ENCODE measurements around the gene CLEC4F. TPM values are rescaled to one million over a fixed set of nuclear protein-coding genes. Genes with fewer than 3 reads are reported as not detected.

Gene CLEC4F
- total RNA-seq, 4 donors from 2014 or later: 0.56 to 2.7 TPM; not detected in 2

DNA sequence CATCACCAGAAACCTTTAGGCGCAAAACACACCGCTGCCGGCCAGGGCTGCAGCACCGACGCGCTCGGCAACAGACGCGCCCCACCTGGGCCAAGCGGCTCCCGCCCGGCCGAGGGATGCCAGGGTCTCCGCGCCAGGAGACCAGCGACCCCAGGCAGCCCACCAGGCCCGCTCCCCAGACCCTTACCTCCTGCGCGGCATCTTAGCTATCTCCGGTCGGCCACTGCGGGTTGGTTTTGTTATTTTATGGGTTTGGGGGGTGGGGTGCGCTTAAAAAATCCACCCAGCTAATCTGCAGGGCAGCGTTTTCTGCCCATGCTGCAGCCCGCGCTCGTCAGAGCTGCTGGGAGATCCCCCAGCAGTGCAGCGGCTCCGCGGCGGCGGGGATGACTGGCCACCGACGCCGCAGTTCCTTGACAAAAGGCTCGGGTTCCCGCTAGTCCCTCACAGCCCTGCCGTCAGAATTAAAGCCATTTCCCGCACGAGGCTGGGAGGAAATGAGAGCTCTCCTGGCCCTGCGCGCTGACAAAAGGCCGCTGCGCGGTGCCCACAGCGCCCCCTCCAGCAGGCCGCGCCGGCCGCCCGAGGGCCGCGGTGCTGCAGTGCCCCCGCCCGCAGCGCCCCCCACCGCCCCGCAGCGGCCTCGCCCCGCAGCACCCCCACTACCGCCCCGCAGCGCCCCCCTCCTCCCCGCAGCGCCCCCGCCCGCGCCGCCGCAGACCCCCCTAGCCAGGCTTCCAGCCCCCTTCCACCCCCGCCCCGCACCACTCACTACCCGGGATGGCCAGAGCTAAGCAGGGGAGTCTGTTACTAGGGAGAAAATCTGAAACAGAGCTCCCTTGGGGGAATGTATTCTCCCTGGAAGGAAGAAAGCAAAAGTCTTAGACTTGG is 52.5 kb downstream of the CLEC4F start, which contains the start of gene ADD2:
ADD2 (minus strand) TSS at position 502 of the 891 bp plus-strand sequence. CDS start 61,792 bp downstream, outside the sequence.
- no peak for DNase-seq (ENCODE audit: low spot score)
- ATAC-seq (ENCODE audit: low FRiP score): peak; percentile 84

DNA sequence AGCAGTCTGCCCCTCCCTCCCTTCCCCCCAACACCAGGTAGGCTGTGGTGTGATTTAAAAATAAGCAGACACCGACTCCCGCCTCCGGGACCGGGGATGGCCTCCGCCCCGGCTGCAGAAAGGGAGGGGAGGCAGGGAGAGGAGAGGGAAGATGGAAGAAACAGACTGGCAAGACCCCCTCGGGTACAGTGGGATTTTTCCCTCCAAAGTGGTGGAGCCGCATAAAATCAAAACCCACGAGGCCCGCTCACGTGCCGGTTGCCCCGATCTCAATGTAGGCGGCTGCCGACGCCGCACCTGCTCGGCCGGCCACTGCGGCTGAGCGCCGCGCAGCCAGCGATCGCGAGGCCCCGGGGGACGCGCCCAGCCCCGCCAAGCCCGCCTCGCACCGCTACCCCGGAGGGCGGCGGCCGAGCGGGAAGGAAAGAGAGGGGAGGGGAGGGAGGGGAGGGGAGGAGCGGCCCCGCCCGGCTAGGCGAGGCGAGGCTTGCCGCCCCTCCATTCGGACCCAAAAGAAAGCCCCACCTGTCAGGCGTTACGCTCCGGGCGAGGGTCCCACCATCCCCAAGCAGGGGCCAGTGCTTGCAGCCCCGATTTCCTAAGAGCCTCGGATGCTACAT is 53.2 kb downstream of the CLEC4F start:
- DNase-seq (ENCODE audit: low spot score) (no peak), ATAC-seq (ENCODE audit: low FRiP score) (peak; percentile 20)
- TF ChIP-seq, protein P1, sequence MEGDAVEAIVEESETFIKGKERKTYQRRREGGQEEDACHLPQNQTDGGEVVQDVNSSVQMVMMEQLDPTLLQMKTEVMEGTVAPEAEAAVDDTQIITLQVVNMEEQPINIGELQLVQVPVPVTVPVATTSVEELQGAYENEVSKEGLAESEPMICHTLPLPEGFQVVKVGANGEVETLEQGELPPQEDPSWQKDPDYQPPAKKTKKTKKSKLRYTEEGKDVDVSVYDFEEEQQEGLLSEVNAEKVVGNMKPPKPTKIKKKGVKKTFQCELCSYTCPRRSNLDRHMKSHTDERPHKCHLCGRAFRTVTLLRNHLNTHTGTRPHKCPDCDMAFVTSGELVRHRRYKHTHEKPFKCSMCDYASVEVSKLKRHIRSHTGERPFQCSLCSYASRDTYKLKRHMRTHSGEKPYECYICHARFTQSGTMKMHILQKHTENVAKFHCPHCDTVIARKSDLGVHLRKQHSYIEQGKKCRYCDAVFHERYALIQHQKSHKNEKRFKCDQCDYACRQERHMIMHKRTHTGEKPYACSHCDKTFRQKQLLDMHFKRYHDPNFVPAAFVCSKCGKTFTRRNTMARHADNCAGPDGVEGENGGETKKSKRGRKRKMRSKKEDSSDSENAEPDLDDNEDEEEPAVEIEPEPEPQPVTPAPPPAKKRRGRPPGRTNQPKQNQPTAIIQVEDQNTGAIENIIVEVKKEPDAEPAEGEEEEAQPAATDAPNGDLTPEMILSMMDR (IDR thresholded peaks at IDR 0.05): no peak

More for the DNA sequence above, 52.5 kb downstream of the CLEC4F start, which contains the start of gene ADD2:
- TF ChIP-seq, protein P1 (IDR thresholded peaks at IDR 0.05): no peak

DNA sequence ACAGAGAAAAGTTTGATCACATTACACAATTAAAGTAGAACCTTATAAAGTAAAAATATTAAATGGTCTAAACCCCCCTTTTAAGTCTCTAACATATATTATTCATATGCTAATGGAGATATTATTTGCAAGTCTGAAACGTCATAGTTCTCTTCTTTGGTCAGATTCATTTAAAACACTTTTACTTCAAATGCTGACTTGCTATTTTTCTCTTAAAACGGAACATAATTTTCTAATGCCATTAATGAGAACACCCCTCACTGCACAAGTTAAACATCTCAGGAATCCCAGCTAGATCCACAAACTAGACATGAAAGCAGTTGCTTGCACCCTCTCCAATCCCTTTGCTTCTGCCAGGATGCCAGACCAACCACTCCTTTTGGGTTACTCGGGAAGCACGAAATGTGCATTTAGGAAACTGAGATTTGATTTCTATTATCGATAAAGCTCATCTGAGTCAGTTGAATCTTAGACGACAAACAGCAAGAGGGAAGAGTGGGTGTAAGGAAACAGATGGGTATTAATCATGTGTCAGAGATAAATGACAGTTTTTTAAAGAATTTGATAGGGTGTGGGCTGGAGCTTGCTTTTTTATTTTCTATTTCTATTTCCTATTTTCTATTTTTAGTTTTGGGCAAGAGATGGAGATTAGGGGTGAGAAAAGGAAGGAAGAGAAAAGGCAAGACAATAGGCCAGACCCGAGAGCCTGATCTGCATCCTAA is 53.9 kb downstream of the CLEC4F start:
- ATAC-seq (ENCODE audit: low FRiP score) (no peak), DNase-seq (ENCODE audit: low spot score) (no peak)
- TF ChIP-seq, protein P1 (IDR thresholded peaks at IDR 0.05): no peak

DNA sequence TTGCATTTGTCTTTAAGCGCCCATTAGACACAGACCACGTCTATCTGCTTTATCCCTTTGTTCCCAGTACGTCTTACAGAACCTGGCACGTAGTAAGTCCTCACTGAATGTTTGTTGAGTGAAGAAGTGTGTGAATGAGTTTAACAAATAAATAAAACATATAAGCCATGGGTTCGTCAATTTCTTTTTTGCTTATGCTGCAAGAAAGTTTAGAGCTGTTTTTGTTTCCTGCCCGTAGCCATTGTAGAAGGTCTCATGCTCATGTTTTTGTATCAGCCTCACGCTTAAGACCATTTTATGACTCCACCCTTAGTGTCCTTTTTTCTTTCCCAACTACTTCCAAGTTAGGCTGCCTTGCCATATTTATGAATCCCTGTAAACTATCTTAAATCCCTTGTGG is 54.9 kb downstream of the CLEC4F start:
- DNase-seq (ENCODE audit: low spot score) (no peak), ATAC-seq (ENCODE audit: low FRiP score) (no peak)
- TF ChIP-seq, protein P1 (IDR thresholded peaks at IDR 0.05): no peak

DNA sequence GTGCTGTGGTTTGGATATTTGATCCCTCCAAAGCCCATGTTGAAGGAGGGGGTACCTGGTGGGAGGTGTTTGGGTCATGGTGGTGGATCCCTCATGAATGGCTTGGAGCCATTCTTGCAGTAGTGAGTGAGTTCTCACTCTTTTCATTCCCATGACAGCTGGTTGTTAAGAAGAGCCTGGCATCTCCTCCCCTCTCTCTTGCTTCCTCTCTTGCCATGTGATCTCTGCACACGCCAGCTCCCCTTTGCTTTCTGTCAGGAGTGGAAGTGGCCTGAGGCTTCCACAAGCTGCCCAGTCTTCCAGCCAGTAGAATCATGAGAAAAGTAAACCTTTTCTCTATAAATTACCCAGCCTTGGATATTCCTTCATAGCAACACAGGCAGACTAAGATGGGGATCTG is 61.0 kb downstream of the CLEC4F start:
- DNase-seq (ENCODE audit: low spot score) (no peak), ATAC-seq (ENCODE audit: low FRiP score) (no peak)
- TF ChIP-seq, protein P1 (IDR thresholded peaks at IDR 0.05): no peak

Small RNA genes lying within 50 kb of the gene (small RNA-seq; reads per million reads assigned to genes)
- gene HMGN2P21: not detected

Other genes starting within 250 kb of the CLEC4F start
- 1 to 10 TPM; 3.2 to 4.8 (median 4.3) TPM for gene ADD2, start 52.4 kb downstream of the CLEC4F start, total RNA-seq
- gene FIGLA, start 30.0 kb downstream of the CLEC4F start, total RNA-seq: not detected
- gene CD207, start 15.2 kb upstream of the CLEC4F start, total RNA-seq: under 1 TPM in 2 of 4 donors, not detected in 2; 0.28 to 0.47 TPM
- gene VAX2, start 80.0 kb upstream of the CLEC4F start, total RNA-seq: 1 to 10 TPM in 3 of 4 donors, under 1 TPM in 1; 0.48 to 6.6 (median 1.8) TPM
- 1 to 10 TPM in 2 of 4 donors, not detected in 2; 3.6 to 7.1 TPM for gene ATP6V1B1, start 115.3 kb upstream of the CLEC4F start, total RNA-seq
- gene ANKRD53, start 158.0 kb upstream of the CLEC4F start, total RNA-seq: 10 to 100 TPM in 2 of 4 donors, 1 to 10 TPM in 2; 6.2 to 16.8 (median 10.0) TPM
- 10 to 100 TPM; 33.6 to 63.0 (median 41.1) TPM for gene TEX261, start 174.3 kb upstream of the CLEC4F start, total RNA-seq
- gene NAGK, start 248.0 kb upstream of the CLEC4F start, total RNA-seq: 100 to 1,000 TPM in 2 of 4 donors, 10 to 100 TPM in 2; 72.1 to 149 (median 121) TPM